22Rv1 (cell line): ENCODE results near the gene ONECUT3.

ENCODE experiments used
- CTCF ChIP-seq: fragments of 450-650 bp; IDR thresholded peaks from 2 replicates; pipeline ENCODE4 v1.5.1; 2017; ENCODE audit warnings: mild to moderate bottlenecking
- ZFX ChIP-seq: fragments of 450-650 bp; IDR thresholded peaks from 2 replicates; pipeline ENCODE4 v1.6.1; 2017; ENCODE audit warnings: antibody characterized with exemption, borderline replicate concordance

GRCh38 chr19:1749373-1750342 lies 3.6 kb upstream of the ONECUT3 start:
- TF ChIP-seq CTCF (no peak), ZFX (no peak)
